ENCODE measurements around the gene VTI1A.

DNA sequence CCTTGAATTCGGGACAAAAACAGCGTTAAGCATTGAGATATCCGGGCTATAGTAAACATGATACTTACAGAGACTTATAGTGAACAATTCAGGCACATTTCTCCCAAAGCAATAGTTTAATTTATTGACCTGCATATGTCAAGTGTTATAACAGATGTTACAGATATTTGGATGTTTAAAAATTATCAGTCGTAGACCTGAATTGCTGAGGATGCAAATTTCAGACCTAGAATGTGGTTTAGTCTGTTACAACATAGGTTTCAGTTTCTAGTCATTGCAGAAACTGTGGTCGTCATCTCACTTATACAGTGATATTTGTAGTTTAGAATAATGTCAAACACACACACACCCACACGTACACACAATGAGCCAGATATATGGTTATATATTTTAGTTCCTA lies 85.2 kb downstream of the VTI1A start:
- no peak for TF ChIP-seq EZH2phosphoT487 (IDR thresholded peaks at IDR 0.05; ENCODE audit: borderline replicate concordance, low read depth)
- no peak for TF ChIP-seq JUND (IDR thresholded peaks at IDR 0.05)
- no peak for TF ChIP-seq CTCF (IDR thresholded peaks at IDR 0.05)
- TF ChIP-seq RAD21 (IDR thresholded peaks at IDR 0.05; ENCODE audit: low read length) = no peak
